ENCODE measurements around the gene CARD14. TPM values are rescaled to one million over a fixed set of nuclear protein-coding genes. Genes with fewer than 3 reads are reported as not detected.

CARD14 gene
- total and polyA plus RNA-seq, 12 donors, result 0.11 to 0.33 (median 0.14) TPM; not detected in 6

DNA sequence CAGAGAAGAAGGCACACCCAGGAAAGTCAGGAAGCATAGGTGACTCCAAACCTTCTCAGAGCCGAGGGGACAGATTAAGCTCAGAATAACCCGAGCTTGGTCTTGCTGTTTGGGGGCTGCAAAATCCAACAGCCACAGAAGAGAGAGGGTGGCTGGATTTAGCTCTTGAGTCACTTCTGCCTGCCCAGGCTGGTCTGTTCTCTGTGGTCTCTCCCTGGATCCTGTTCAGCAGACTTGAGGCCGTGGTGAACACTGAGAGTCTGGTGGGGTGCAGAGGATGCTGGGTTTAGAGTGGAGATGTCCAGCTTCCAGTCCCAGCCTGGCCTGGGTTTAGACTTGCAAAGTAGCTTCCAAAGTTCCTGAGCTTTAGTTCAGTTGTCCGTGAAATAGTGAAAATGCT is 59.2 kb downstream of the CARD14 start:
- H3K4me1 ChIP-seq, result no peaks in the 10 kb centered on the region
- H3K27me3 ChIP-seq, result no peaks in the 10 kb centered on the region
- intact Hi-C loops (cut with DNase I), result loop anchor here in 1 of 10 donors (10.0 kb wide), 1 partner anchor 56 kb away; no protein-coding TSS in a partner anchor
- no peak for DNase-seq
- peaks cover 0 to 80% (median 39%) of the 10 kb centered on the region in 9 donors for H3K36me3 ChIP-seq
- no peak for ATAC-seq
- TF ChIP-seq, protein P1, sequence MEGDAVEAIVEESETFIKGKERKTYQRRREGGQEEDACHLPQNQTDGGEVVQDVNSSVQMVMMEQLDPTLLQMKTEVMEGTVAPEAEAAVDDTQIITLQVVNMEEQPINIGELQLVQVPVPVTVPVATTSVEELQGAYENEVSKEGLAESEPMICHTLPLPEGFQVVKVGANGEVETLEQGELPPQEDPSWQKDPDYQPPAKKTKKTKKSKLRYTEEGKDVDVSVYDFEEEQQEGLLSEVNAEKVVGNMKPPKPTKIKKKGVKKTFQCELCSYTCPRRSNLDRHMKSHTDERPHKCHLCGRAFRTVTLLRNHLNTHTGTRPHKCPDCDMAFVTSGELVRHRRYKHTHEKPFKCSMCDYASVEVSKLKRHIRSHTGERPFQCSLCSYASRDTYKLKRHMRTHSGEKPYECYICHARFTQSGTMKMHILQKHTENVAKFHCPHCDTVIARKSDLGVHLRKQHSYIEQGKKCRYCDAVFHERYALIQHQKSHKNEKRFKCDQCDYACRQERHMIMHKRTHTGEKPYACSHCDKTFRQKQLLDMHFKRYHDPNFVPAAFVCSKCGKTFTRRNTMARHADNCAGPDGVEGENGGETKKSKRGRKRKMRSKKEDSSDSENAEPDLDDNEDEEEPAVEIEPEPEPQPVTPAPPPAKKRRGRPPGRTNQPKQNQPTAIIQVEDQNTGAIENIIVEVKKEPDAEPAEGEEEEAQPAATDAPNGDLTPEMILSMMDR (IDR thresholded peaks at IDR 0.05), result no peak
- 90 to 95% methylated on average over 4 of the region's 4 CpGs for WGBS, 2 donors
- H3K27ac ChIP-seq, result no peak overlapping the region
- H3K9me3 ChIP-seq, result peaks cover 0 to 30% (median 15%) of the 10 kb centered on the region in 11 donors
- no peak overlapping the region for H3K4me3 ChIP-seq

DNA sequence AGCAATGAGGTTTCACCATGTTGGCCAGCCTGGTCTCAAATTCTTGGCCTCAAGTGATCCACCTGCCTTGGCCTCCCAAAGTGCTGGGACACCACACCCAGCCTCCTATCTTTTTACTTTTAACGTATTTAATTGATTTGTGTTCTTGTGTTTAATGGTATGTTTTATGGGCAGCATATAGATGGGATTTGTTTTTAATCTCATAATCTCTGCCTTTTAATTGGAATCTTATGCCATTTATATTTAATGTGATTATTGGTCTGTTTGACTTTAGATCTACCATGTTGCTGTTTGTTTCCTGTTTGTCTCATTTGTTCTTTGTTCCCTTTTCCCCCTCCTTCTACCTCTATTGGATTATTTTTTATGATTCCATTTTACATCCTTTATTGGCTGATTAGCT is 62.6 kb downstream of the CARD14 start:
- Histone ChIP-seq H3K36me3 (peaks cover 0 to 97% (median 50%) of the 10 kb centered on the region in 9 donors), H3K9me3 (peaks cover 0 to 32% (median 15%) of the 10 kb centered on the region in 11 donors), H3K4me1 (no peaks in the 10 kb centered on the region), H3K27ac (no peak overlapping the region), H3K27me3 (no peaks in the 10 kb centered on the region), H3K4me3 (no peak overlapping the region)
- intact Hi-C loops (cut with DNase I), result no loop called here
- ATAC-seq (no peak), DNase-seq (no peak)
- WGBS, 2 donors, result 94 to 96% methylated on average over 1 of the region's 1 CpG
- TF ChIP-seq, protein P1 (IDR thresholded peaks at IDR 0.05), result no peak

DNA sequence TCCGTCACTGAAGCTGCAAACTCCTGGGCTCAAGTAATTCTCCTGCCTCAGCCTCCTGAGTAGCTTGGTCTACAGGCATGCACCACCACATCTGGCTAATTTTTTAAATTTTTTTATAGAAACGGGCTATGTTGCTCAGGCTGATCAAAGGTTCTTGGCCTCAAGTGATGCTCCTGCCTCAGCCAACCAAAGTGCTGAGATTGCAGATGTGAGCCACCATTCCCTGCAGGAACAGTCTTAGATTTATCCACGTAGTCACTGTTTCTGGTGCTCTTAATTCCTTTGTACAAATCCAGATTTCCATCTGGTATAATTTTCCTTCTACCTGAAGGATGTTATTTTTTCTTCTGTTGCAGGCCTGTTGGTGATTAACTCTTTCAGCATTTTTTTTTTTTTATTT is 63.4 kb downstream of the CARD14 start:
- no peaks in the 10 kb centered on the region for H3K27me3 ChIP-seq
- intact Hi-C loops (cut with DNase I), result no loop called here
- DNase-seq (no peak), ATAC-seq (no peak)
- H3K9me3 ChIP-seq, result peaks cover 0 to 32% (median 15%) of the 10 kb centered on the region in 11 donors
- H3K36me3 ChIP-seq, result peaks cover 0 to 97% (median 57%) of the 10 kb centered on the region in 9 donors
- TF ChIP-seq, protein P1 (IDR thresholded peaks at IDR 0.05), result no peak
- WGBS, 2 donors, result 96 to 100% methylated on average over 3 of the region's 3 CpGs
- no peak overlapping the region for H3K4me3 ChIP-seq
- H3K4me1 ChIP-seq, result no peaks in the 10 kb centered on the region
- no peak overlapping the region for H3K27ac ChIP-seq

DNA sequence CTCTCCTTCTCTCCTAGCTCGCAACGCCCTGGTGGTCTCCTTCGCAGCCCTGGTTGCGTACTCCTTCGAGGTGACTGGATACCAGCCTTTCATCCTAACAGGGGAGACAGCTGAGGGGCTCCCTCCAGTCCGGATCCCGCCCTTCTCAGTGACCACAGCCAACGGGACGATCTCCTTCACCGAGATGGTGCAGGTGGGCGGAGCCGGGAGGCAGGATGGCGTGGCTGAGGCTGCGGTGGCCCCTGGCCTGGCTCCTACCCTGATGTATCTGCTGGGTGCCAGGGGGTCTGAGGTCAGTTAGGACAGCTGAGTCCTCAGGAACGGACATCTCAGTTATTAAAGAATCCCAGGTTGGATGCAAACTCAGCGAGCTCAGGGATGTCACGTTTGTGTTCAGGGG is 67.1 kb downstream of the CARD14 start:
- DNase-seq (no peak), ATAC-seq (no peak)
- no peaks in the 10 kb centered on the region for H3K4me1 ChIP-seq
- H3K4me3 ChIP-seq, result no peak overlapping the region
- intact Hi-C loops (cut with DNase I), result no loop called here
- no peaks in the 10 kb centered on the region for H3K27me3 ChIP-seq
- WGBS, 2 donors, result 86 to 88% methylated on average over 17 of the region's 17 CpGs
- peaks cover 0 to 100% (median 44%) of the 10 kb centered on the region in 9 donors for H3K36me3 ChIP-seq
- H3K27ac ChIP-seq, result no peak overlapping the region
- TF ChIP-seq, protein P1 (IDR thresholded peaks at IDR 0.05), result no peak
- peaks cover 0 to 24% (median 14%) of the 10 kb centered on the region in 11 donors for H3K9me3 ChIP-seq

Data from heart right ventricle (tissue), 16 donors.